BE2C (cell line): ENCODE measurements around the gene ZNF316.

Source experiments
- DNase-seq: peaks from one replicate; pipeline ENCODE4 v3.0.0-alpha.2; 2020
- H3K27me3 ChIP-seq: fragments of 250-450 bp; sonication (Bioruptor Pico); 2 replicates; pipeline ENCODE4 v1.5.1; 2020; ENCODE audit warnings: mild to moderate bottlenecking
- H3K36me3 ChIP-seq: fragments of 250-450 bp; sonication (Bioruptor Pico); 2 replicates; pipeline ENCODE4 v1.5.1; 2020; ENCODE audit warnings: mild to moderate bottlenecking
- H3K4me1 ChIP-seq: fragments of 250-450 bp; sonication (Bioruptor Pico); 2 replicates; pipeline ENCODE4 v1.5.1; 2020
- H3K4me3 ChIP-seq: 2 replicates; pipeline ENCODE4 v1.5.1; 2011; ENCODE audit warnings: low read depth, low read length
- H3K9me3 ChIP-seq: fragments of 250-450 bp; sonication (Bioruptor Pico); 2 replicates; pipeline ENCODE4 v1.5.1; 2020
- CTCF ChIP-seq: IDR thresholded peaks from 2 replicates; pipeline ENCODE4 v1.5.1; 2012; ENCODE audit warnings: mild to moderate bottlenecking, low read depth, low read length

The ZNF316 gene

DNA sequence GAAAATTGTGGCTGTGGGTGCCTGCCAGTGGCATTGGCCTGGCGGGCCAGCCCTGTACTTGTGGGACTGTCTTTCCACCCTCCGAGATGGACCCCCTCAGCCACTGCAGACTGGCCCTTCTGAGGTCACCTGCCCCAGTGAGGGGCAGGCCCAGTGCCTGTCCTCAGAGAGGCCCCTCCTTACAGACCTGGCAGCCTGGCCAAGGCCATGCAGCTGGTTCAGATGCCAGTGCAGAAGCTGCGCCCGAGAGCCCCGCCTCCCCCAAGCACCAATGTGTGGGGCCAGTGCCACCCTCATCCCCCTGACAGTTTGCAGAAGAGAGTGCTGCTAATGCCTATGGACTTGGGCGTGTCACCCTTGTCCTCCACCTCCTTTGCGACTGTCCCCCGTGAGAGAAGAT, 10.0 kb downstream of the ZNF316 start:
- Histone ChIP-seq H3K4me1 (no peaks in the 10 kb centered on the region), H3K27me3 (no peaks in the 10 kb centered on the region), H3K4me3 (no peak overlapping the region), H3K36me3 (peaks cover 90% of the 10 kb centered on the region), H3K9me3 (no peaks in the 10 kb centered on the region)
- no peak for TF ChIP-seq CTCF
- no peak for DNase-seq

DNA sequence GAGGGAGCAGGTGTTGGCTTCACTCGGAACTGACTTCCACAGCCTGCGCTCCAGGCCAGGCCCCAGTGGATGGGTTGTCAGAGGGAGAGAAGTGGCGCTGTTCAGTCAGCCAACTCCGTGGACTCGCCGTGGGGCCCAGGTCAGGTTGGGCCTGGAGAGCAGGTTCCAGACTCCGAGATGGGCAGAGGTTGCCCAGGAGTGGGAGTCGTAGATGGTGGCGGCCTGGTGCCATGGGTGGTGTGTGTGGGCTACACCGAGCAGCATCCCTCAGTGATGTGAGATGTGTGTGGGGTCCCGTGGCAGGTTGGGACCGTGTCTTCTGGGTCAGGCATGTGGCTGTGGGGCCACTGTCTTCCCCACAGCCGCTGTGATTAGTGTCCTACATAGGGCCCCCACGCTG, 10.4 kb downstream of the ZNF316 start:
- no peak for TF ChIP-seq CTCF
- Histone ChIP-seq H3K4me3 (no peak overlapping the region), H3K27me3 (no peaks in the 10 kb centered on the region), H3K9me3 (no peaks in the 10 kb centered on the region; the same call in 1 of the 2 replicates), H3K4me1 (no peaks in the 10 kb centered on the region), H3K36me3 (peaks cover 90% of the 10 kb centered on the region)
- DNase-seq: no peak

GRCh38 chr7:6648066-6648814, 11.1 kb downstream of the ZNF316 start:
- TF ChIP-seq CTCF: no peak
- peaks cover 85% of the 10 kb centered on the region for H3K36me3 ChIP-seq
- DNase-seq: no peak
- H3K4me1 ChIP-seq: no peaks in the 10 kb centered on the region
- no peaks in the 10 kb centered on the region for H3K27me3 ChIP-seq
- no peak overlapping the region for H3K4me3 ChIP-seq
- H3K9me3 ChIP-seq: no peaks in the 10 kb centered on the region; the same call in 1 of the 2 replicates

DNA sequence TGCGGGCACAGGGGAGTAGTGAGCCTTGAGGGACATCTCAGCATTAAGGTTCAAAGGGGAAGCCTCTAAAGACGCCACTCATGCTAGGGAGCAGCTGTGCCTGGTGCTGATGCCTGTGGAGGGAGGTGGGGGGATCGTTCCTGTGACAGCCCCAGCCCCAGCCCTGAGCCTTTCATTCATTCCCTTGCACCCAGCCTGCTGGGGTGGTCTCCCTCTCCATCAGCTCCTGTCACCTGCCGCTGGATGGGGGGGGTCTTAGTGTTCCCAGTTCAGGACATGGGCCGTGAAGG, 11.6 kb downstream of the ZNF316 start:
- no peak overlapping the region for H3K4me3 ChIP-seq
- DNase-seq: no peak
- TF ChIP-seq CTCF: no peak
- peaks cover 80% of the 10 kb centered on the region for H3K36me3 ChIP-seq
- H3K27me3 ChIP-seq: no peaks in the 10 kb centered on the region
- H3K9me3 ChIP-seq: no peaks in the 10 kb centered on the region; the same call in 1 of the 2 replicates
- no peaks in the 10 kb centered on the region for H3K4me1 ChIP-seq

DNA sequence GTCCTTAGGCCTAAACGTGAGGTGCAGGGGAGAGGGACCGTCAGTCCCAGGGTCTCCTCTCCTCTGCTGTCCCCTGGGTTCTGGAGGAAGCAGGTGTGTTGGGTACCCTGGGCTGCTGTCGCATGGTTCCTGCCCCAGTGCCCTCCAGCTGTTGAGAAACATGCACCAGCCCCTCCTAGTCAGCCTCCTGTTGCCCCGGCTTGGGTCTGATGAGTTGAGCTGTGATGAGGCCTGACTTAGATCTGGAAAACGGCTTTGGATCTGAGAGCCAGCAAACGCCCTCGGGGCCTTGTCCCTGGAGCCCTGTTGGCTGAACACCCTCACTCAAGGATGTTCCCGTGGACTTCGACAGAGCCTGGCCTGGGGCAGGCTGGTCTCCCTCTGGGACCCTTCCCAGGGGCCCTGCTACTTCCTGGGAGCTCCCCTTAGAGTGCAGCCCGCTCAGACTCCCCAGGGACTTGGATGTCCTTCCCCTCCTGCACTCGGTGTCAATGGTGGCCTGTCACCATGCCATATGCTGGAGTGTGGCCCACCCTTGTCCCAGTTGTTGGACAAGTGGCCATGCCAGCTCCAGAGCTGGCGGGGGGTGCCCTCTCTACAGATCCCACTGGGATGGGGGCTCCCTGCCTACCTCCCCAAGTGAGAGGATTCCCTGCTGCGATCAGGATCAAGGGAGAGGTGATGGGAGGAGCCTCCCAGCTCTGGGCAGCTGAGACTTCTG, 12.3 kb downstream of the ZNF316 start:
- DNase-seq: no peak
- Histone ChIP-seq H3K9me3 (no peaks in the 10 kb centered on the region; the same call in 1 of the 2 replicates), H3K36me3 (peaks cover 78% of the 10 kb centered on the region), H3K4me1 (no peaks in the 10 kb centered on the region), H3K27me3 (no peaks in the 10 kb centered on the region), H3K4me3 (no peak overlapping the region)
- TF ChIP-seq CTCF: no peak

DNA sequence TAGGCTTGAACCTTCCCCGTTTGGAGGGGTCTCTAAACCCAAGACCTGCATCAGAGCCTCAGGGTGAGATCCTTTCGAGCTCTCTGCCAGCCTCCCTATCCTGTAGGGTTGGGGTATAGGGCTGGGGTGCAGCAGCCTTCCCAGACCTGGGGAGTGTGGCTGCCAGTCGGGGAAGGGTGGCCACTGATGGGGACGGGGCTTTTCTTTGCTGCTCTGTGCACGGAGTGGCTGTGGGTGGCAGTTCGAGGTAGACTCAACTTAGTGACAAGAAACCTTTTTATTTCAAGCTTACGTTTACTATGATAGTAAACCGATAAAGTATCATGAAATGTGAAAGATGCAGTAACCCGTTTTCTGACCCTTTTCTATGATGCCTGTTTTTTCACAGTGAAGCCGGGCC, 13.0 kb downstream of the ZNF316 start:
- no peaks in the 10 kb centered on the region for H3K4me1 ChIP-seq
- no peaks in the 10 kb centered on the region for H3K27me3 ChIP-seq
- peaks cover 78% of the 10 kb centered on the region for H3K36me3 ChIP-seq
- no peak overlapping the region for H3K4me3 ChIP-seq
- TF ChIP-seq CTCF: no peak
- H3K9me3 ChIP-seq: no peaks in the 10 kb centered on the region; the same call in 1 of the 2 replicates
- no peak for DNase-seq
